ENCODE data around the gene GNG7. TPM values are rescaled to one million over a fixed set of nuclear protein-coding genes. Genes with fewer than 3 reads are reported as not detected.

GNG7 gene
- total RNA-seq, 4 donors from 2014 or later, result 4.7 to 15.6 (median 9.2) TPM

DNA sequence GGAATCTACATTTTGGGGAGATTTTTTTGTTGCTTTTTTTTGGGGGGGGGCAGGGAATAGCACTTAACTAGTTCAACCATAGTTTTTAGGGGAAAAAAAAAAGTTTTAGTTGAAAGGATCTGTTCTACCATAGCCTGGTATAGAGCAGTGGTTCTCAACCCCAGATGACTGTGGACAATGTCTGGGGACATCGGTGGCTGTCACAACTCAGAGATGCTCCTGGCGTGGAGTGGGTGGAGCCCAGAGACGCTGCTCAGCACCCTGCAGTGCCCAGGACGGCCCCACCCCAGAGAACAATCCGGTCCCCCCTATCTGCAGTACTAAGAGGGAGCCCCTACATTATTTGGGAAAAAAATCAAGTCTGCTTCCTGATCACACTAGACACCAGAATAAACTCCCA is 8.3 kb downstream of the GNG7 start:
- 79 to 89% methylated on average over 3 of the region's 5 CpGs for WGBS, 2 donors (ENCODE audit: low coverage in 1 of 2)
- H3K4me1 ChIP-seq, result peaks cover 0 to 36% (median 18%) of the 10 kb centered on the region in 3 donors
- no peaks in the 10 kb centered on the region for H3K9me3 ChIP-seq
- no peak for ATAC-seq
- no peaks in the 10 kb centered on the region for H3K27me3 ChIP-seq
- peak overlapping the region in 3 of 4 donors; percentile 77 to 79 (median 77) for H3K27ac ChIP-seq
- no peak for TF ChIP-seq POLR2AphosphoS5 (IDR thresholded peaks at IDR 0.05)
- TF ChIP-seq EP300 (IDR thresholded peaks at IDR 0.05), result no peak
- TF ChIP-seq, protein P1, sequence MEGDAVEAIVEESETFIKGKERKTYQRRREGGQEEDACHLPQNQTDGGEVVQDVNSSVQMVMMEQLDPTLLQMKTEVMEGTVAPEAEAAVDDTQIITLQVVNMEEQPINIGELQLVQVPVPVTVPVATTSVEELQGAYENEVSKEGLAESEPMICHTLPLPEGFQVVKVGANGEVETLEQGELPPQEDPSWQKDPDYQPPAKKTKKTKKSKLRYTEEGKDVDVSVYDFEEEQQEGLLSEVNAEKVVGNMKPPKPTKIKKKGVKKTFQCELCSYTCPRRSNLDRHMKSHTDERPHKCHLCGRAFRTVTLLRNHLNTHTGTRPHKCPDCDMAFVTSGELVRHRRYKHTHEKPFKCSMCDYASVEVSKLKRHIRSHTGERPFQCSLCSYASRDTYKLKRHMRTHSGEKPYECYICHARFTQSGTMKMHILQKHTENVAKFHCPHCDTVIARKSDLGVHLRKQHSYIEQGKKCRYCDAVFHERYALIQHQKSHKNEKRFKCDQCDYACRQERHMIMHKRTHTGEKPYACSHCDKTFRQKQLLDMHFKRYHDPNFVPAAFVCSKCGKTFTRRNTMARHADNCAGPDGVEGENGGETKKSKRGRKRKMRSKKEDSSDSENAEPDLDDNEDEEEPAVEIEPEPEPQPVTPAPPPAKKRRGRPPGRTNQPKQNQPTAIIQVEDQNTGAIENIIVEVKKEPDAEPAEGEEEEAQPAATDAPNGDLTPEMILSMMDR (IDR thresholded peaks at IDR 0.05), result no peak
- no peak for TF ChIP-seq POLR2A (IDR thresholded peaks at IDR 0.05)
- no peaks in the 10 kb centered on the region for H3K36me3 ChIP-seq
- H3K4me3 ChIP-seq, result no peak overlapping the region

DNA sequence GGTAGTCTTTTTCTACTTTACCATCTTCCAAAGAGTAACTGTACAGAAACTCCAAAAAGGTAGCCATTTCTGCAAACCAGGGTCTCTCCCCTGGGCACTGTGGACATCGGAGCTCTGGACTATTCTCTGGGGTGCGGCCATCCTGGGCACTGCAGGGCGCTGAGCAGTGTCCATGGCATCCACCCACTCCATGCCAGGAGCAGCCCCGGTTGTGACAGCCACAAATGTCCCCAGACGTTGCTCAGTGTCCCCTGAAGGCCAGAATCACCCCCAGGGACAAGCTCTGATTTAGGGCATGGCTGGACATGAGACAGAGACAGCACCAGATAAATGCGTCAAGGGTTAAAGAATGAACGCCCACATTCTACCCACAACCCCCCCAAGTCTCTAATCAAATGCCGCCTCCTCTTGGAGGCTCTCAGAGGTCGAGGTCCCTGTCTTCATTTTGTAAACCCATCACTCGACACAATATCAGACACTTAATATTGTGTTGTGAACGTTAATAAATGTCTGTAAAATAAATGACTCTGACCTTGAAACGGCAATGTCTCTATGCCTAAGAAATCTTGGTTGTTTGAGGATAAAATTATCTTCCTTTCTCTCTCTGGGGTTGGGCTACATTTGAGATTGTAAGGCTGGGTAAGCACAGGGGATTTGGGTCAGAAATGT is 8.9 kb downstream of the GNG7 start:
- no peaks in the 10 kb centered on the region for H3K27me3 ChIP-seq
- 19 to 40% methylated on average over 9 to 11 of the region's 12 CpGs for WGBS, 2 donors (ENCODE audit: low coverage in 1 of 2)
- no peak for ATAC-seq
- TF ChIP-seq POLR2A (IDR thresholded peaks at IDR 0.05), result no peak
- no peak for TF ChIP-seq EP300 (IDR thresholded peaks at IDR 0.05)
- TF ChIP-seq POLR2AphosphoS5 (IDR thresholded peaks at IDR 0.05), result no peak
- TF ChIP-seq, protein P1 (IDR thresholded peaks at IDR 0.05), result no peak
- peak overlapping the region in 3 of 4 donors; percentile 24 to 79 (median 77) for H3K27ac ChIP-seq
- H3K9me3 ChIP-seq, result no peaks in the 10 kb centered on the region
- peaks cover 0 to 36% (median 18%) of the 10 kb centered on the region in 3 donors for H3K4me1 ChIP-seq
- H3K4me3 ChIP-seq, result no peak overlapping the region
- H3K36me3 ChIP-seq, result no peaks in the 10 kb centered on the region

DNA sequence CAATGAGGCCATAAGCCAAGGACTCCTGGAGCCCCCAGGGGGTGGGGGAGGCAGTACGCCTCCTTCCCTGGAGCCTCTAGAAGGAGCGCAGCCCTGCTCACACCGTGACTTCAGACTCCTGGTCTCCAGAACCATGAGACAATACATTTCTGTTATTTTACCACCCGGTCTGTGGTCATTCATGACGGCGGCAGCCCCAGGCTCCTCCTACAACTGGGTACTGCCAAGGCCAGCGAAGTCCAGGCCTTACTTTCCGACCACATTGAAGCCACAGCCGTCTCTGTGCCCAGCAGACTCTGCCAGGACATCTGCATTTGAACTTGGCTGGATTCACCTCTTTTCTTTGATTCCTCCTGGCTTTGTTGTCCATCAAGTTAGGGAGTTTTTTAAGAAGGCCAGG is 10.5 kb downstream of the GNG7 start:
- Histone ChIP-seq H3K4me3 (no peak overlapping the region), H3K36me3 (no peaks in the 10 kb centered on the region), H3K27ac (no peak overlapping the region), H3K4me1 (peaks cover 0 to 36% (median 18%) of the 10 kb centered on the region in 3 donors), H3K27me3 (no peaks in the 10 kb centered on the region), H3K9me3 (no peaks in the 10 kb centered on the region)
- no peak for TF ChIP-seq POLR2A (IDR thresholded peaks at IDR 0.05)
- TF ChIP-seq EP300 (IDR thresholded peaks at IDR 0.05), result no peak
- no peak for TF ChIP-seq POLR2AphosphoS5 (IDR thresholded peaks at IDR 0.05)
- TF ChIP-seq, protein P1 (IDR thresholded peaks at IDR 0.05), result no peak
- no peak for ATAC-seq
- 83 to 100% methylated on average over 2 to 7 of the region's 9 CpGs for WGBS, 2 donors (ENCODE audit: low coverage in 1 of 2)

DNA sequence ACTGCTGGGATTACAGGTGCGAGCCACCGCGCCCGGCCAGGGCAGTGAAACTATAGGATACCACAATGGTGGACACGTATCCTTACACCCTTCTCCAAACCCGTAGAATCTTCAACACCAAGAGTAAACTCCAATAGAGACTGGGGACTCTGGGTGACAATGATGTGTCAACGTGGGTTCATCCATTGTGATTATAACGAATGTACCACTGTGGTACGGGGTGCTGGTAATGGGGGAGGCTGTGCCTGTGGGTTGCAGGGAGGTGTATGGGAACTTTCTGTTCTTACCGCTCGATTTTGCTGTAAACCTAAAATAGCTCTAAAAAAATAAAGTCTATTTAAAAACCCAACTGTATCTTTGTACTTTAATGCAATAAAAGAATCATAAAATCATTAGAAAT is 11.6 kb downstream of the GNG7 start:
- Histone ChIP-seq H3K9me3 (no peaks in the 10 kb centered on the region), H3K4me3 (no peak overlapping the region), H3K27ac (no peak overlapping the region), H3K36me3 (no peaks in the 10 kb centered on the region), H3K27me3 (no peaks in the 10 kb centered on the region), H3K4me1 (peaks cover 0 to 30% (median 18%) of the 10 kb centered on the region in 3 donors)
- ATAC-seq, result no peak
- WGBS, 2 donors (ENCODE audit: low coverage in 1 of 2), result 83 to 100% methylated on average over 2 to 7 of the region's 11 CpGs
- no peak for TF ChIP-seq EP300 (IDR thresholded peaks at IDR 0.05)
- TF ChIP-seq, protein P1 (IDR thresholded peaks at IDR 0.05), result no peak
- no peak for TF ChIP-seq POLR2A (IDR thresholded peaks at IDR 0.05)

DNA sequence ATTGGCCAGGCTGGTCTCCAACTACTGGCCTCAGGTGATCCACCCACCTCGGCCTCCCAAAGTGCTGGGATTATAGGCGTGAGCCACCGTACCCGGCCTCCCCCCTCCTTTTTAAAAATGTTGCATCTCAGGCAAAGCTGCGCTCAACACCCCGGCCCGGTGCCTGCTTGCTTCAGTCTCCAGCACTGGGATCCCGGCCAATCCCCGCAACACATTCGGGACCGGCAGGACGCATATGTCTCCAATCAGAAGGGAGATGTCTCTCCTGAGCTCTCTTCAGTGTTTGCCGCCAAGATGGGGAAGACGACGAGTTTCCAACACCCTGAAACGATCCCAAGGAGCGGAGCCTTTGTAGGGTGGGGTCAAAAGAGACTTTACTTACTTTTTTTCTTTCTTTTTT is 16.1 kb downstream of the GNG7 start:
- 87% methylated on average over 9 of the region's 17 CpGs; no CpG with 5 or more reads in 1 of the 2 donors for WGBS, 2 donors (ENCODE audit: low coverage in 1 of 2)
- Histone ChIP-seq H3K9me3 (no peaks in the 10 kb centered on the region), H3K4me1 (no peaks in the 10 kb centered on the region), H3K4me3 (peak overlapping the region in 1 of 2 donors; percentile 18), H3K27me3 (no peaks in the 10 kb centered on the region), H3K27ac (no peak overlapping the region), H3K36me3 (peaks cover 0 to 8% of the 10 kb centered on the region in 2 donors)
- TF ChIP-seq, protein P1 (IDR thresholded peaks at IDR 0.05), result no peak
- TF ChIP-seq POLR2A (IDR thresholded peaks at IDR 0.05), result no peak
- no peak for TF ChIP-seq POLR2AphosphoS5 (IDR thresholded peaks at IDR 0.05)
- no peak for TF ChIP-seq EP300 (IDR thresholded peaks at IDR 0.05)
- no peak for ATAC-seq
